Stimulated activated CD8-positive, alpha-beta memory T cell treated with anti-CD3 and anti-CD28 coated beads, Interleukin-7, amount 100 ng/mL, for 4 hours (primary cell): ENCODE results near the gene WDR38.
A peak's percentile ranks its signal among the peaks of the same experiment; 100 is the strongest.

ENCODE experiments used
- DNase-seq, 2 donors: peaks; one replicate each; pipeline ENCODE4 v3.0.0-alpha.2; 2020; ENCODE audit warnings: low read depth in 2 of 2

Gene WDR38

GRCh38 chr9:124852829-124853531 lies at the start of gene WDR38:
Gene WDR38, plus strand, starts transcription at chr9:124853460. Its CDS starts 72 bp downstream, at chr9:124853532.
- peak; percentile 48 to 79 for DNase-seq

GRCh38 chr9:124803911-124804310 lies 49.3 kb upstream of the WDR38 start:
- DNase-seq, result no peak

- DNase-seq, result no peak
Observed at GRCh38 chr9:124805186-124805585, 48.1 kb upstream of the WDR38 start.

GRCh38 chr9:124808246-124808956 lies 44.9 kb upstream of the WDR38 start:
- DNase-seq, result no peak

GRCh38 chr9:124809211-124809610 lies 44.0 kb upstream of the WDR38 start:
- no peak for DNase-seq

DNA sequence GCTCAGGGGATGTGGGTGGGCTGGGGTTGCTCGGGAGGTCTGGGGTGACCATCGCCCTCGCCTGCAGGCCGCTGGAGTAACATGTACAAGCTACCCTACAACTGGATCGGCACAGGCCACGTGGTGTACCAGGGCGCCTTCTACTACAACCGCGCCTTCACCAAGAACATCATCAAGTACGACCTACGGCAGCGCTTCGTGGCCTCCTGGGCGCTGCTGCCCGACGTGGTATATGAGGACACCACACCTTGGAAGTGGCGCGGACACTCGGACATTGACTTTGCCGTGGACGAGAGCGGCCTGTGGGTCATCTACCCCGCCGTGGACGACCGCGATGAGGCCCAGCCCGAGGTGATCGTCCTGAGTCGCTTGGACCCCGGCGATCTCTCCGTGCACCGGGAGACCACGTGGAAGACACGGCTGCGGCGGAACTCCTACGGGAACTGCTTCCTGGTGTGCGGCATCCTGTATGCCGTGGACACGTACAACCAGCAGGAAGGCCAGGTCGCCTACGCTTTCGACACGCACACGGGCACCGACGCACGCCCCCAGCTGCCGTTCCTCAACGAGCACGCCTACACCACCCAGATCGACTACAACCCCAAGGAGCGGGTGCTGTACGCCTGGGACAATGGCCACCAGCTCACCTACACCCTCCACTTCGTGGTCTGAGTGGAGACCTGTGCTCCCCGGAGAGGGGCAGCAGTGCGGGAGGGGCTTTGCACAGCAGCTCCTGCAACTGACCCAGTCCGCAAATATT lies 43.3 kb upstream of the WDR38 start:
- DNase-seq, result no peak

DNA sequence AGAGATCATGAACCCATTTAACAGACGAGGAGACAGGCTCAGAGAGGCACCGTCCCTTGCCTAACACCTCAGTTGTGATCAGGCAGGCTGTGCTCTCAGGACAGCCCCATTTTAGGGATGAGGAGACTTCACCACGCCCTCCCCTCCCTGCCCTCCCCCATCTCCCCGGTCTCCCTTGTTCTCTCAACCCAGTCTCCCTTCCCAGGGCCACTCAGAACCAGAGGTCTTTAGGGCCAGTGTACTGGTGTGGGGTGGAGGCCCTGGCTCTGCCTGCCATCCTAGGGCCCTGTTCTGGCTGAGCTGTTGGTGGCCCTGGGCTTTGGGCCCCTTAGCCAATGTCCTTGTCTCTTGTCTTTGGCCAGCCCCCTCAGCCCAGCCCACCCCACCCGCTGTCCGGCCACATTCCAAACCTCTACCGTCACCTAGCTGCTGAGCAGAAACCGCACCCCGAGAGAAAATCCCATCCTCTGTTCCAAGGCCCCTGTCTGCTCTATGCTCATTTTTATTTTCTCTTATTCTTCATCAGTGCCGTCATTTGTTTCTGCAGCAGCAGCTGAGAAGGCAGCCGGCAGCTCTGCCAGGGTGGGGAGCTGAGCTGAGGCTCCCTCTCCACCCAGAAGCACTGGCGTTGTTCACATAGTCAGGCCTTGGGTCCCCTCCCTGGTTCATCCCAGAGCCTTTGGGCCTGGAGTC lies 42.5 kb upstream of the WDR38 start:
- no peak for DNase-seq

DNA sequence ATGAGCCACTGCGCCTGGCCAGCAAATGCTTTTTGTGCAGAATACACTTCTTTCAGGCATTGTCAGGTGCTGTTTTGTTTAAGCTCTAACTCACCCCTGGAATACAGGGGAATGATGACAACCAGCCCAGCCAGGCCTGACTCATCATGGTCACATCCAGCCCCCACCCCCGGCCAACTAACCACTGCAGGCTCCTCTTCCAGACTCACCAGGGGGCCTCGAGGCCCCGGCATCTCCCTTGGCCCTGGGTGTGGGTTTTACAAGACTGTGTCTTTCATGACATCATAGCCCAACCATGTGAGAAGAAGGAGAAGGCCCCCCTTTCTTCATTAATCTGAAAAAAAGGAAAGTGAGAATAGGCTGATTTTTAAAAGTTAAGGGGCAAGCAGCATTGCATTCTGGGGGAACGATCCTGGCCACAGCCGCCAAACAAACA lies 40.8 kb upstream of the WDR38 start:
- no peak for DNase-seq

DNA sequence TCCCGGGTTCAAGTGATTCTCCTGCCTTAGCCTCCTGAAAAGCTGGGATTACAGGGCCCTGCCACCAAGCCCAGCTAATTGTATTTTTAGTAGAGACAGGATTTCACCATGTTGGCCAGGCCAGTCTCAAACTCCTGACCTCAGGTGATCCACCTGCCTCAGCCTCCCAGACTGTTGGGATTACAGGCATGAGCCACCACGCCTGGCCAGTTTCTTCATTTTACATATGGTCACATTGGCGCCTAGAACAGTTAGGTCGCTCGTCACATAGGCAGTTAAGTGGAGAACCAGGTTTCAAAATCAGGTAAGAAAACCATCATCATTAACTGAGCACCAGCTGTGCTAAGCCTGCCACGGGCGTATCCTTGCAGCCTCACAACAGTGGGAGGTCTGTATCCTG lies 40.2 kb upstream of the WDR38 start:
- DNase-seq, result no peak

GRCh38 chr9:124813501-124814163 lies 39.6 kb upstream of the WDR38 start:
- DNase-seq, result no peak

DNA sequence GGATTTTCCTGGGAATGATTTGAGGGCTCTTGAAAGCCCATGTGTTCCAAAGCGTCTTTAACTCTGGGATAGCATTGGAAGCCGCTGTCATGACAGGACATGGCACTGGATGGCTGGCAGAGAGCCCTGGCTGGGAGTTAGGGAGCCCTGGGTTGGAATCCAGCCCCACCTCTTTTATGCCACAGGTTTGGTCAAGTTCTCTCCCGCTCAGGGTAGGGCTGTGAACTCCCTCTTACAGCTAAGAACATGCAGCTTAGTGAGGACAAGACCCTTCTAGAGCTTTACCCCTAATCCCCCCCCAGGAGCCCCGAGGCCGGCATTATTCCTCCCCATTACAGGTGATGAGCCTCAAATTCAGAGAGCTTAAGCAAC lies 39.1 kb upstream of the WDR38 start:
- DNase-seq, result no peak

DNA sequence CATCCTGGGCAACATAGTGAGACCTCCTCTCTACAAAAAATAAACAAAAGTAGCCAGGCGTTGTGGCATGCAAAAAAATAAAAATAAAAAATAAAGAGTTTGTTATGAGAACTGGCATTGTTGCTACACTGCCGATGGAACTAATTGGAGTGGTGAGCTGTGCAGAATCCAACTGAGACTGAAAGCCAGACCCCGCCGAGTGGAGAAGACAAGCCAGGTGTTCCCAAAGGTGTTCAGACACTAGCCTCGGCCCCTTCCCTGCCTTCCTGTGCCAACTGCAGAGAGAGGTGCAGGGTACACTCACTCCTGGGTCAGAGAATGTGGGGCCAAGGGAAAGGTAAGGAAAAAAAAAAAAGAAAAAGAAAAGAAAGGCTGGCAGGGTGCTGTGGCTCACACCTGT lies 37.7 kb upstream of the WDR38 start:
- DNase-seq, result no peak

DNA sequence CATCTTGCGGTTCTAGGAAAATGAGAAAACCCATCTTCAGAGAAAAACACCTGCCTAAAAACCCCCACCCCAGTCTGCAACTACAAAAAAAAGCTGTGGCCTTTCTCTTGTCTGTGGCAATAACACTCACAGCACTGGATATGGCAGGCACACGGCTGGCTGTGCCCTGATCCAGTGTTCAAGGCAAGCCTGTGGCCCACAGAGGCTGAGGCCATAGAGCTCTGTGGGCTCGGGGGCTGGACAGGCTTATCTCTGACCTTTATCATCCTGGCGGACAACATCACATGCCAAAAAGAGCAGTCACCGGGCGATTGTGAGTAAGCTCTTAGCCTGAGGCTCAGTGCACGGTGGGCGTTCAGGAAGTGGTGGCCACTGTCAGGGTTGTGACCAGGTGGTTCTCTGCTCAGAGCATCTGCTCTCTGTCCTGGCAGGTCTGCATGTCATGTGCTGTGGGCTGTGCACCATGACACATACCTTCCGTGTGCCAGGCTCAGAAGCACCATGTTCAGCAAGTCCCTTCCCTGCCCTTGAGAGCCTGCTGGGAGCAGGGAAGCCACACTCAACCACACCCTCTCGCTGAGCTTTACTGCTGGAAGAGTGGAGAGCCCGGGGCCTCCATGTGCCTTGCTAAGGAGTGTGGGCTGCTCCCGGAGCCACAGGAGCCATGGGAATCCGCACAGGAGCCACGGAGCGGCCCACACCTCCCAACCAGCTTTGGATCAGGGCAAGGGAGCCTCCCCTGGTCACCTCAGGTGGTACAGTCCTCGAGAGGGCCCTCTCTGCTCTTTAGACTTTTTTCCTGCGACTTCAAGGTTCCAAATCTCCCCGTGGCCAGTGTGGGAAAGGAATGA lies 34.6 kb upstream of the WDR38 start:
- DNase-seq, result no peak

DNA sequence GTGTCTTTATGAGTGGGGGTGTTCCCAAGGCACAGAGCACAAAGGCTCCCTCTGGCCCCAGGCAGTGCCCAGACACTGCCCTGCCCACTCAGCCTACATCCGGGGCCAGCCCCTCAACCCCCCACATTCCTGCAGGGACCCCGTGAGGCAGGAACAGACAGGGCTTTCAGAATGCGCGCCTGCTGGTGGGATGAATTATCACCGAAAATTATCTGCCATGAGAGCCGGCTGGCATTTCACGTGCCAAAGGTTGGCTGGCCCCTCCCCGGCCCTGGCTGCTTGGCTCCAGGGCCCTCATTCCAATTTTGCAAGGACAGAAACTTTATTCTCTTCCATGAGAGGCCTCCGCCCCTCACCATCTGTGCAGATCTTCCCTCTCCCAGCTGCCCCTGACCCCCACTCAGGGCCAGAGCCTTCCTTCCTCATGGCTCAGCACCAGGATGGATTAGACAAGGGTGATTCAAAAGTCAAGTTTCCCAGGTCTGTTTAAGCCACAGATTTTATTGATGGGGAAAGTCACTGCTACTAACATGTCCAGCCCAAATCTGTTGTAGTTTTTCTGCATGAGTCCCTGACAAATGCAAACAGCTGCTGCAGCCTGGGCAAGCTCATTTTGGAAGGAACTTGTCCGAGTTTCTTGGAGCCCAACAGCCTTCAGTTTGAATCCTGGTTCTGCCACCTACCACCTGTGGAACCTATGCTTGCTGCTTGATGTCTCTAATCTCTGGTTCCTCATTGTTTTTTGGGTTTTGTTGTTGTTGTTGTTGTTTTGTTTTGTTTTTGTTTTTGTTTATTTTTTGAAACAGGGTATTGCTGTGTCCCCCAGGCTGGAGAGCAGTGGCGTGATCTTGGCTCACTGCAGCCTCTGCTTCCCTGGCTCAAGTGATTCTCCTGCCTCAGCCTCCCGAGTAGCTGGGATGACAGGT lies 32.3 kb upstream of the WDR38 start:
- no peak for DNase-seq

- no peak for DNase-seq
Observed at GRCh38 chr9:124828489-124829333, 24.5 kb upstream of the WDR38 start.

DNA sequence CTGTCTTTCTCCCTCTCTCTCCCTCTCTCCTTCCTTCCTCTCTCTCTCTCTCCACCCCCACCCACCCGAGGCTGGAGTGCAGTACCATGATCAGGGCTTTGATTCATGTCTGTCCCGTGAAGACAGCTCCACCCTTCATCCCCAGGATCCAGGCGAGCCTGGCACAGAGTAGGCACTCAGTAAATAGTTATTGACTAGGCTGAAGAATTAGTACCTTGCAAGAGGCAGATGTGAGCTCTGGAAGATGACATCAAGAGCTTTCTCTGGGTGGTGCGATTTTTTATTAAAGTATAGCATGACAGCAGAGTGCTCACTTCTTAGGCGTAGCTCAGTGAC lies 24.0 kb upstream of the WDR38 start:
- DNase-seq, result no peak

DNA sequence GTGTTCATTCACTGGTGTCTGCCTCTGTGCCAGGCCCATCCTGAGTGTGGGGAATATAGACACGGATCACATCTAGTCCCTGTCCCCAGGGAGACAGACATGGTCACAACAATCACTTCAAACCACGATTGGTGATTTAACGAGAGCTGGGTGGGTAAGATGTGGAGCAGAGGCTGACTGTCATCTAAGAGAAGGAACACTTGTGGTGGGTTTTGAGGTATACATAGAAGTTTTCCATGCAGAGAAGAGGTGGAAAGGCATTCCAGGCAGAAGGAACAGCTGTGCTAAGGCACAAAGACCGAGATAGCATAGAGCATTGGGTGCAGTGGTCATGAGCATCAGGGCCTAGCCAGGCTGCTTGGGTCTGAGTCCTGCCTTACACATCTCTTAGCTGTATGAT lies 22.7 kb upstream of the WDR38 start:
- DNase-seq, result no peak

DNA sequence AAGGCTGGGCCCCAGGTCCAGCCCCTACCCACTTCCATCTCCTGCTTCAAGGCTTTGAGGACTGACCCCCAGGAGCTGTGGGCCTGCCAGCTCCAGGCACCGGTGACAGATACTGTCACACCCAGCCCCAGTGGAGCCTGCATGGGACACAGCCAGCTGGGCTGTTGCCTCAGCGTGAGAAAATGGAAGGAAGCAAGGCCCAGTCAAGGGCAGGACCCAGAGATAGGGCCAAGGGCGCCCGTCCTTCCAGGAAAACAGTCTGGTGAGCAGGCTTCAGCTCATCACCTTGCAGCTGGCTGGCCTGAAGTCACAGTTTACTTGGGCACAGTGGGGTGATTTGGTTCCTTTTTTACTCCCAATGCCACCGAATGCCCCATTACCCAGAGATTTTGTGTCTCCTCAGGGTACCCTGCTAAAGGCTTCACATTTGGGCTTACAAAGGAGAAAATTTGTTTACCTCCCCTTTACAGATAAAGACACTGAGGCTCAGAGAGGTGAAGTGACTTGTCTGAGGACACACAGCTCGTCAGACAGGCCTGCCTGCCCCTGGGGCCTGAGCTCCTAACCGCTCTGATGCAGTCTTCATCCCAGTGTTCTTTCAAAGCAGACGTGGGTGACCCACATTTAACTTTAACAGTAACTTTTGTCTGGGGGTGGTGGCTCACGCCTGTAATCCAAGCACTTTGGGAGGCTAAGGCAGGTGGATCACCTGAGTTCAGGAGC lies 21.5 kb upstream of the WDR38 start:
- DNase-seq, result no peak
